ENCODE data around the gene PRM2. TPM values are rescaled to one million over a fixed set of nuclear protein-coding genes. Genes with fewer than 3 reads are reported as not detected.

PRM2 gene
- total and polyA plus RNA-seq, 2 donors (not counting 3 experiments of a cell fraction or from before 2014, with no cell fraction given) = not detected

Small RNA genes within 50 kb of the gene (microRNA-seq; reads per million reads assigned to microRNA genes)
- gene MIR548H2 (ENCODE audit: borderline number of aligned reads, borderline replicate concordance) = not detected

Small RNA genes within 50 kb of the gene (small RNA-seq; reads per million reads assigned to genes)
- not detected for gene MIR548H2 (ENCODE audit: insufficient read depth, insufficient read length, low read depth, low replicate concordance)
- not detected for gene RF00019 (ENCODE audit: insufficient read depth, insufficient read length, low read depth, low replicate concordance)
- not detected for gene RF00554 (ENCODE audit: insufficient read depth, insufficient read length, low read depth, low replicate concordance)

Other genes starting within 250 kb of the PRM2 start
- 0.81 and 1.1 TPM in 2 replicates for gene SOCS1, start 20.3 kb downstream of the PRM2 start, total RNA-seq
- gene SOCS1, start 20.3 kb downstream of the PRM2 start, polyA plus RNA-seq = 1.2 and 1.7 TPM in 2 replicates
- gene TNP2, start 7.2 kb downstream of the PRM2 start, total RNA-seq = not detected in 2 replicates
- gene TNP2, start 7.2 kb downstream of the PRM2 start, polyA plus RNA-seq = not detected in 2 replicates
- gene PRM3, start 2.9 kb downstream of the PRM2 start, total RNA-seq = not detected in 2 replicates
- gene PRM3, start 2.9 kb downstream of the PRM2 start, polyA plus RNA-seq = not detected in 2 replicates
- not detected in 2 replicates for gene PRM1, start 4.8 kb upstream of the PRM2 start, total RNA-seq
- gene PRM1, start 4.8 kb upstream of the PRM2 start, polyA plus RNA-seq = not detected in 2 replicates
- 7.7 and 11.1 TPM in 2 replicates for gene RMI2, start 69.0 kb upstream of the PRM2 start, total RNA-seq
- 3.3 and 5.3 TPM in 2 replicates for gene RMI2, start 69.0 kb upstream of the PRM2 start, polyA plus RNA-seq

Measured in endothelial cell of umbilical vein (primary cell).